Stimulated activated CD4-positive, alpha-beta T cell treated with anti-CD3 and anti-CD28 coated beads, Interleukin-1b, Interleukin-23, amount 100 ng/mL, for 48 hours (primary cell): Measurements from ENCODE around the gene FLII.

Source experiments
- DNase-seq: peaks from one replicate; pipeline ENCODE4 v3.0.0-alpha.2; 2020

FLII gene

GRCh38 chr17:18213666-18214270 is 44.8 kb downstream of the FLII start:
- DNase-seq: no peak

GRCh38 chr17:18208092-18208491 is 50.4 kb downstream of the FLII start:
- DNase-seq: no peak

- no peak for DNase-seq
Measured at GRCh38 chr17:18206962-18207361, 51.6 kb downstream of the FLII start.

GRCh38 chr17:18205861-18206260 is 52.7 kb downstream of the FLII start:
- no peak for DNase-seq

- DNase-seq: no peak
Measured at GRCh38 chr17:18203308-18203707, 55.2 kb downstream of the FLII start.

GRCh38 chr17:18201108-18201507 is 57.4 kb downstream of the FLII start:
- DNase-seq: no peak

GRCh38 chr17:18198530-18198929 is 60.0 kb downstream of the FLII start:
- DNase-seq: no peak

- DNase-seq: no peak
Measured at GRCh38 chr17:18197535-18198194, 60.9 kb downstream of the FLII start.

- DNase-seq: no peak
Measured at GRCh38 chr17:18195246-18195645, 63.3 kb downstream of the FLII start.
